ENCODE measurements around the gene POR.

- TF ChIP-seq BACH2 (CRISPR knock-in tag; IDR thresholded peaks at IDR 0.05; ENCODE audit: borderline replicate concordance) (no peak), CREB5 (CRISPR knock-in tag; IDR thresholded peaks at IDR 0.05; ENCODE audit: low read depth) (no peak), PATZ1 (CRISPR knock-in tag; IDR thresholded peaks at IDR 0.05; ENCODE audit: borderline replicate concordance) (no peak), OSR1 (CRISPR knock-in tag; IDR thresholded peaks at IDR 0.05) (no peak), CSDC2 (CRISPR knock-in tag; IDR thresholded peaks at IDR 0.05) (no peak)
These were observed 33.2 kb downstream of the POR start for GRCh38 chr7:75948179-75948578.
